GM12878 (cell line): ENCODE data around the gene ACKR2. TPM values are rescaled to one million over a fixed set of nuclear protein-coding genes. Genes with fewer than 3 reads are reported as not detected.
A peak's percentile ranks its signal among the peaks of the same experiment; 100 is the strongest.

Source experiments
- ATF7 ChIP-seq: fragments of 450-650 bp; IDR thresholded peaks from 2 replicates; pipeline ENCODE4 v1.6.1; 2016; ENCODE audit warnings: low read depth, mild to moderate bottlenecking
- BCL3 ChIP-seq: IDR thresholded peaks from 2 replicates; pipeline ENCODE4 v1.6.1; 2011; ENCODE audit warnings: borderline replicate concordance, low read depth, mild to moderate bottlenecking, moderate library complexity, low read length; ENCODE audit not compliant: insufficient read depth, poor library complexity, severe bottlenecking
- BMI1 ChIP-seq: fragments of 450-650 bp; IDR thresholded peaks from 2 replicates; pipeline ENCODE4 v1.6.1; 2016; ENCODE audit warnings: mild to moderate bottlenecking, moderate library complexity, borderline replicate concordance
- IKZF1 ChIP-seq: fragments of 450-650 bp; conservative IDR thresholded peaks from 2 replicates; pipeline ENCODE4 v1.6.1; 2017; ENCODE audit warnings: antibody characterized with exemption, mild to moderate bottlenecking
- KAT2A ChIP-seq: conservative IDR thresholded peaks from 2 replicates; pipeline ENCODE4 v1.6.1; 2011; ENCODE audit warnings: low read depth, low read length; ENCODE audit not compliant: control insufficient read depth
- KLF5 ChIP-seq: fragments of 450-650 bp; IDR thresholded peaks from 2 replicates; pipeline ENCODE4 v1.6.1; 2014; ENCODE audit warnings: mild to moderate bottlenecking; ENCODE audit not compliant: partially characterized antibody
- MEF2A ChIP-seq: IDR thresholded peaks from 2 replicates; pipeline ENCODE4 v1.6.1; 2011; ENCODE audit warnings: low read depth, mild to moderate bottlenecking, low read length, moderate library complexity; ENCODE audit not compliant: insufficient read depth
- MEF2B ChIP-seq: fragments of 450-650 bp; IDR thresholded peaks from 2 replicates; pipeline ENCODE4 v1.6.1; 2018; ENCODE audit warnings: mild to moderate bottlenecking, moderate library complexity; ENCODE audit not compliant: partially characterized antibody, poor library complexity, severe bottlenecking
- PAX8 ChIP-seq: fragments of 450-650 bp; IDR thresholded peaks from 2 replicates; pipeline ENCODE4 v1.6.1; 2017; ENCODE audit warnings: mild to moderate bottlenecking, moderate library complexity
- PRDM15 ChIP-seq: fragments of 450-650 bp; formaldehyde crosslinking; IDR thresholded peaks from 2 replicates; pipeline ENCODE4 v1.4.0; 2020; ENCODE audit warnings: mild to moderate bottlenecking, moderate library complexity
- SRF ChIP-seq, 2 experiments: IDR thresholded peaks; 2 replicates each; pipeline ENCODE4 v1.6.1; 2011; ENCODE audit warnings: low read depth in 2 of 2, low read length in 2 of 2, mild to moderate bottlenecking in 1 of 2, moderate library complexity in 1 of 2
- polyA plus RNA-seq, 11 experiments: library from polyadenylated mRNA; depleted of rRNA in 4 of 11; unstranded in 6 of 11; stranded (reverse) in 5 of 11; fragments of >200 nt; fragmentation: Nextera tagmentation in 4 of 11; fragmentation: Illumina TruSeq in 1 of 11; extraction: Ambion mirVana in 4 of 11; extraction: Trizol in 1 of 11; gene quantifications; 1 replicate in 1 of 11; 2 replicates in 10 of 11; pipeline versions ENCODE4 v1.2.1 to v1.2.3, GENCODE V29; 2011 to 2016; ENCODE audit warnings: inconsistent platforms in 2 of 11, missing spikeins in 2 of 11, low read depth in 1 of 11
- total RNA-seq, 4 experiments: library from RNA; depleted of rRNA in 3 of 4; stranded (reverse); fragments of >200 nt in 3 of 4; fragmentation: Illumina TruSeq in 1 of 4; extraction: Trizol in 1 of 4; gene quantifications; 2 replicates each; pipeline versions ENCODE4 v1.2.1 to v1.2.3, GENCODE V29; 2013 to 2021
- TF ChIP-seq, protein P1 (sequence below): fragments of 450-650 bp; formaldehyde crosslinking; IDR thresholded peaks from 2 replicates; pipeline ENCODE4 v1.4.0; 2022; ENCODE audit warnings: mild to moderate bottlenecking, moderate library complexity
- TF ChIP-seq, protein P2 (sequence below): fragments of 450-650 bp; IDR thresholded peaks from 2 replicates; pipeline ENCODE4 v1.6.1; 2014; ENCODE audit warnings: mild to moderate bottlenecking

The ACKR2 gene
- total and polyA plus RNA-seq, 10 of the 15 experiments (the other 5 are each of a cell fraction or from before 2014, with no cell fraction given) = 0.05 to 0.91 (median 0.23) TPM; not detected in 2

DNA sequence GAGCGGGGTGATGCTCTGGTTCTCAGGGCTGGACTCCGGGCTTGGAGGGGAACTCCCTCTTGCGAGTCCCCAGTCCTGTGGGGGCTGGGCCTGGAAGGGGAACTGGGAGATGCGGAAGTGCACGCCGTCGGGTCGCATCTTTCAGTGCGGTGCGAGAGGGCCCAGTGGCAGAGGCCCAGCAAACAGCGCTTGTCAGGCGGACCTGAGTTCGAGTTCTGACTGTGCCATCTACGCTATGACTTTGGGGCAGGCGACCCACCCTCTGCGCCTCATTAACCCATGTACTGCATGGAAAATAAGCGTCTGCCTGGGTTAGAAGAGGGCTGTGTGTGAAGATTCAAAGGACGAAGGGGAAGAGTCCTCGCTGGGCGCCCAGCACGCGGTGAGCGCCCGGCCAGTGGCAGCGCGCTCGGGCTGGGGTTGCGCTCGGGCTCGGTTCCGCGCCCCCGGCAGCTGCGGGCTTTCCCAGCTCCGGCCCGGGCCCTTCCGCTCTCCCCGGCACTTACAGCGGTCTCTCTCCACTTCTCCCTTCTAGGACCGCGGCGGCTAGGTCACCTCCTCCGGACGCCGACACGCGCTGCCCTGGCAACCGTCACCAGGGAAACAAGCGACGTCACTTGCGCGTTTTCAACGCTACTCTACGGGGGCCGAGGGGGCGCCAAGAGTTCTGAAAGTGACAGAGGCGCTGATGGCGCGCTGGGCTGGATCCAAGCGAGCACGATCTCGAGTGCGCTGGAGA lies 36.4 kb upstream of the ACKR2 start, which contains the start of gene CCDC13 (continued):
- TF ChIP-seq, protein P1, sequence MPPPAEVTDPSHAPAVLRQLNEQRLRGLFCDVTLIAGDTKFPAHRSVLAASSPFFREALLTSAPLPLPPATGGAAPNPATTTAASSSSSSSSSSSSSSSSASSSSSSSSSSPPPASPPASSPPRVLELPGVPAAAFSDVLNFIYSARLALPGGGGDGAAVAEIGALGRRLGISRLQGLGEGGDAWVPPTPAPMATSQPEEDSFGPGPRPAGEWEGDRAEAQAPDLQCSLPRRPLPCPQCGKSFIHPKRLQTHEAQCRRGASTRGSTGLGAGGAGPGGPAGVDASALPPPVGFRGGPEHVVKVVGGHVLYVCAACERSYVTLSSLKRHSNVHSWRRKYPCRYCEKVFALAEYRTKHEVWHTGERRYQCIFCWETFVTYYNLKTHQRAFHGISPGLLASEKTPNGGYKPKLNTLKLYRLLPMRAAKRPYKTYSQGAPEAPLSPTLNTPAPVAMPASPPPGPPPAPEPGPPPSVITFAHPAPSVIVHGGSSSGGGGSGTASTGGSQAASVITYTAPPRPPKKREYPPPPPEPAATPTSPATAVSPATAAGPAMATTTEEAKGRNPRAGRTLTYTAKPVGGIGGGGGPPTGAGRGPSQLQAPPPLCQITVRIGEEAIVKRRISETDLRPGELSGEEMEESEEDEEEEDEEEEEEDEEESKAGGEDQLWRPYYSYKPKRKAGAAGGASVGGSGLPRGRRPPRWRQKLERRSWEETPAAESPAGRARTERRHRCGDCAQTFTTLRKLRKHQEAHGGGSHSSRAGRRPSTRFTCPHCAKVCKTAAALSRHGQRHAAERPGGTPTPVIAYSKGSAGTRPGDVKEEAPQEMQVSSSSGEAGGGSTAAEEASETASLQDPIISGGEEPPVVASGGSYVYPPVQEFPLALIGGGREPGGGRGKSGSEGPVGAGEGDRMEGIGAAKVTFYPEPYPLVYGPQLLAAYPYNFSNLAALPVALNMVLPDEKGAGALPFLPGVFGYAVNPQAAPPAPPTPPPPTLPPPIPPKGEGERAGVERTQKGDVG (CRISPR knock-in tag) = no peak
- no peak for TF ChIP-seq MEF2A
- peak; percentile 79 for TF ChIP-seq IKZF1
- TF ChIP-seq BMI1 = peak; percentile 98
- peak; percentile 81 for TF ChIP-seq MEF2B
- no peak for TF ChIP-seq PAX8
- TF ChIP-seq PRDM15 (CRISPR knock-in tag) = no peak
- TF ChIP-seq, protein P2, sequence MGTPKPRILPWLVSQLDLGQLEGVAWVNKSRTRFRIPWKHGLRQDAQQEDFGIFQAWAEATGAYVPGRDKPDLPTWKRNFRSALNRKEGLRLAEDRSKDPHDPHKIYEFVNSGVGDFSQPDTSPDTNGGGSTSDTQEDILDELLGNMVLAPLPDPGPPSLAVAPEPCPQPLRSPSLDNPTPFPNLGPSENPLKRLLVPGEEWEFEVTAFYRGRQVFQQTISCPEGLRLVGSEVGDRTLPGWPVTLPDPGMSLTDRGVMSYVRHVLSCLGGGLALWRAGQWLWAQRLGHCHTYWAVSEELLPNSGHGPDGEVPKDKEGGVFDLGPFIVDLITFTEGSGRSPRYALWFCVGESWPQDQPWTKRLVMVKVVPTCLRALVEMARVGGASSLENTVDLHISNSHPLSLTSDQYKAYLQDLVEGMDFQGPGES = no peak
- TF ChIP-seq KLF5 = no peak
- TF ChIP-seq ATF7 = peak; percentile 81
- TF ChIP-seq BCL3 = no peak
- no peak for TF ChIP-seq SRF (IDR thresholded peaks at IDR 0.05; ENCODE audit: low read depth in 2 of 2, low read length in 2 of 2)
- no peak for TF ChIP-seq KAT2A
